Activated T-cell treated with anti-CD3 and anti-CD28 coated beads, Interleukin-2, amount 50 U/mL, for 1 hour (primary cell): ENCODE data around the gene FAM114A1.
"Not testable (repeated sequence)": the region's sequence is repeated elsewhere in the genome, so short reads cannot be mapped to it uniquely, and the experiment has no call there.

ENCODE experiments used
- DNase-seq: peaks from one replicate; pipeline ENCODE4 v3.0.0-alpha.2; 2020

Gene FAM114A1

GRCh38 chr4:38941906-38942305 is 74.3 kb downstream of the FAM114A1 start:
- DNase-seq, result not testable (repeated sequence)

- no peak for DNase-seq
Observed at GRCh38 chr4:38943343-38943742, 75.7 kb downstream of the FAM114A1 start.

- no peak for DNase-seq
Observed at GRCh38 chr4:38944440-38944839, 76.8 kb downstream of the FAM114A1 start.

DNA sequence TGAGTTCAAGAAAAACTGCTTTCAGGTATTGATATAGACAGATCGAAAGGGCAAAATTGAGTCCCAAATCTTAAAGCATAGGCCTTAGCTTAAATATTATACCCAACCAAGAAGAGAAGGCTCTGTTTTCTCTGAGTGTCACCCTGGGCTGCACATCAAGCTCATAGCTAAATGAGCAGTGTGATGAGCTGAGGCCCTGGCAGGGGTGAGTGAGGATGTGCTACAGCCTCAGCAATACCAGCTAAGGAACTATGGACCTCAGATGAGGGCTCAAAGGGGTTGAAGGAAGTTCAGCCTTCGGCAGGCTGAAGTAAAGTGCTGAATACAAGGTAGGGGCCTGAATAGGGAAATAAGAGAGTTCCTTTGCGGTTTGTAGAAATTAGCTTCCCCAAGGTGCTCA is 79.3 kb downstream of the FAM114A1 start:
- DNase-seq, result no peak

DNA sequence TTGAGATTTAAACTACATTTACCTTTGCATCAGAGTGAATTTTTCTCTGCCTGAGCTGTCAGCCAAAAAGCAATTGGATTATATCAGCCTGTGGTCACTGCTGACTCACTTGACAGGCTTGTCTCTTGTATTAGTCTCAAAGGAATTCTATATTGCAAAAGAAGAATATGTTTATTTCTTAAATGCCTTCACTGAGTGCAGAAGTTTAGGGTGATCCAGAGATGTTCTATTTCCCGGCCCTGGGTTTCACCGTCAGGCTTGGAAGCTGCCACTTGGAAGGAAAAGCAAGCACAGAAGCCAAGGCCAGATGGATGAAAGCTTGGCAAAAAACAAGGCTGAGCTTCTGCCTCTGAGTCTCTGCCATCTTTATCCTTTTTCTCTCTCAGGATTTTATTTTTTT is 80.9 kb downstream of the FAM114A1 start:
- DNase-seq, result no peak

DNA sequence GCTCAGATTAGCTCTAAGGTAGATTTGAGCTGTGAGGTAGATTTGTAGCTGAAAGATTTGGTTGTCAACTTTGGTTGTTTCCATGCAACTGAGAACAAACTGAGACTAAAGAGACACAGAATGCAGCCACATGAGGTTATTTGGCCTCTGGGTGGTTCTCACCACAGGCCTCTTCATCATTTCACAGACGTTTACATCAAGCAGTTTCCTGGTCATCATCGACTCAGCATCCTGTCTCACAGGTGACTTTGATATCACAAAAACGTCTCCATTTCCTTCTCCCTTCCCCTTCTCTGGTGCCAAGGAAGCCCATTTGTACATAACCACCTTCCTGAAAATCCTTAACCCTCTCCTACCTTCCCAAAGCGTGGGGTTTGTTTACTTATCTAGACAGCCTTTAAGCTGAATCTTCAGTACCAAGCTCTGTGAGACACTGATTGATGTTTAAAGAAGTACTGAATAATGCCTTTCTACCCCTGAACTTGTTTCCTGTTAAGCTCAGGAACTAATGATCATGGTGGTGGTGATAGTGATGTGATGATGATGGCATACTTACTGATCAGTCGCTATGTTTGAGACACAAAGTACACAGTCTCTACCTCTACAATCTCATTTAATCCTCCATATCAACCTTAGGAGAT is 81.9 kb downstream of the FAM114A1 start:
- peak; percentile 20 for DNase-seq

DNA sequence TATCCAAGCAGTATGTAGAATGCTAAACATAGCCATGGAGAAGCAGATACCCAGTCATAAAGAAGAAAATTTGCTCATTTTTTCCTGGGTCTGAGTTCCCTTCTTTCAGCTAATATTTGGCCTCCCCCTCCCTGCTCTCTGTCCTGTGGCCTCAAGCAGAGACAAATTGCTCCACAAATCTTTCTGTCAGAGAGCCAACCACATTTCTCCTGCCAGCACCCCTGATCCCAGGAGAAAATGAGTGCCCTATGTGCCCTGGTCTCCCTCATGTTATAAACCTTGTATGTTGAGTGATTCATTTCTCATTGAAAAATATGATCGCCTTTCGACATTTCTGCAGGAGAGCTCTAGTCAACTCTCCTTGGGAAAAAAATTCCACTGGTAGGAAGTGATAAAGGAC is 82.6 kb downstream of the FAM114A1 start:
- no peak for DNase-seq

DNA sequence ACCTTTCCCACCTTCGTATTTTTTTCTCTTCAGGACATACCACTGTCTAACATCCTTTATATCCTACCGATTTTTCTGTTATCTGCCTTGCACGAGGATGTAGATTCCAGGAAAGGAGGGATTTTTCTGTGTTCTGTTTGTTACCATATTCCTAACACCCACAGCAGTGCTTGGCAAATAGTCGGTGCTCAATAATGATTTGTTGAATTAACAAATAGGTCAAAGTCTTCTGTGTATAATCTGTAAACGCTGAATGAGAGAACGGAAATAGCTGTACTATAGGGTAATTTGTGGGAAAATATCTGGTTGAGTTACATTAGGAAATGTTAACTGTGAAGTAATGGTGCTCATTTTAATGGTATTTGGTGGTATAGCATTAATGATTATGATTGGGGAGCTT is 83.1 kb downstream of the FAM114A1 start:
- DNase-seq, result no peak

DNA sequence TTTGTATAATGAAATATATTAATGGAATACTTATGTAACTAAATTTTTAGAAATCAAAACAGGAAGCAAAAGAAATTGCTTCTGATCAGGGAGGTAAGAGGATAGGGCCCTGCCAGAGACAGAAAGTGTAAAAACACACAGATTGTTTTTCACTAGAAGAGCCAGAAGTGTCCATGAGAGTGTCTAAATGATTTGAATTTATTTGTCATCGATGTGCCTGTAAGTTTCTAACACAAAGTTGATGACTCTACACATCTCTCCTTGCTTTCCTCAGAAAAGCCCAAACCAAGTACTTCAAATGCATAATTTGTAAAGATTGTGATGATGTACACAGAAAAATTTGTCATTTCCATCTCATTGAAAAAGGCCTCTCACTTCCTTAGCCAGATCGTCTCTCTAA is 84.0 kb downstream of the FAM114A1 start:
- DNase-seq, result no peak

- no peak for DNase-seq
Observed at GRCh38 chr4:38952017-38952416, 84.4 kb downstream of the FAM114A1 start.

DNA sequence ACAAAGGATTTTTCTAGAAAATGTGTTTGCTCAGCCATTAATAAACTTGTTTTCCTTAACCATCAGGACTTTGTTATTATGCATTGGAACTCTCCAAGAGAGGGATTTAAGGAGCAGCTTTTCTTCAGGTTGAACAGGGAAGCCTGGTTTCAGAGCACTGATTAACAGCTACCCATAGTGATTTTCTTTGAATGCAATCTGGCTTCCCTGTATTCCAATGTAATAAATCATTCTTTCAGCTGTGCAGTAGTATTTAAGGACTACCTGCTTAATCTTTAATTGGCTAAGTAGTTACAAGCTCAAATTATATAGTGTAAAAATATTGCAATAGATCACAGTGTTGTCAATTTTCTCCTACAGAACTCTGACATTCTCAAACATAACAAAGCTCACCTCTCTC is 87.1 kb downstream of the FAM114A1 start:
- DNase-seq, result no peak

DNA sequence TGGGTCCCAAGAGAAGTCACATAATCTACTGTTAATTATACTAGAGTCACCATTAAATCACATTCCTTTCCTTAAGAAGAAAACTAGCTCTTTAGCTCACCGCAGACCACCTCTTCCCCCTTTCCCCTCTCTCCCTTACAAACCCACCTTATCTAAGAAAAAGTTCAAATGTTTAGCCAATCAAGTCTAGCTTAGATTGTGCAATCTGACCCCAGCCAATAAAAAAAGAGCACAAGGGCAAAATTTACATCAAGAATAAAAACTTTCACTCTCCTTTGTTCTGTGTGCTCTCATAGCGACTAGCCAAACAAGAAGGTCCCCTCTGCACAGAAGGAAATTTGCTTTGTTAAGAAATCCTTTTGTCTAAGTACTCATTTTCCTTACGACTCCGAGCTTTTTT is 88.4 kb downstream of the FAM114A1 start:
- no peak for DNase-seq

DNA sequence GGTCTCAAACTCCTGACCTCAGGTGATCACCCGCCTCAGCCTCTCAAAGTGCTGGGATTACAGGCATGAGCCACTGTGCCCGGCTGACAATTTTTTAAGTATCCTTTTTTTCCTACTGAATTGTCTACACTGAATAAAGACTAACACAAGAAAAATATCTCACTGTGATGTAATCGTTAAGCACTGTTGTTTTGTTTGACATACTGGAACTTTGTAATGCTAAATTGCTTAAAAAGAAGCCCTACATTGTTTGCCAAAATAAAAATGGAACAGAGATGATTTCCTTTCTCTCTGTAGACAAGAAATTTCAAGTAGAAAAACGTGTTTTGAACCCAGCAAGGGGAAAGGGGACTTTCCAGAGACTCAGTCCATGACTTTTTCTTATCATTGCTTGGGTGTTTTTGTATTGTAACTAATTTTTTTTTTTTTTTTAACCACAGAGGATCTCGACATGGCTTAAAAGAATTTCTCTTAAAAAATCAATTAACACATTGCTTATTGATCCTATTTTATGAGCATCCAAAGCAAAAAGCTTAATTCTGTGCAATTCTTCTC is 89.7 kb downstream of the FAM114A1 start:
- DNase-seq, result no peak

- DNase-seq, result no peak
Observed at GRCh38 chr4:38957893-38958292, 90.3 kb downstream of the FAM114A1 start.

DNA sequence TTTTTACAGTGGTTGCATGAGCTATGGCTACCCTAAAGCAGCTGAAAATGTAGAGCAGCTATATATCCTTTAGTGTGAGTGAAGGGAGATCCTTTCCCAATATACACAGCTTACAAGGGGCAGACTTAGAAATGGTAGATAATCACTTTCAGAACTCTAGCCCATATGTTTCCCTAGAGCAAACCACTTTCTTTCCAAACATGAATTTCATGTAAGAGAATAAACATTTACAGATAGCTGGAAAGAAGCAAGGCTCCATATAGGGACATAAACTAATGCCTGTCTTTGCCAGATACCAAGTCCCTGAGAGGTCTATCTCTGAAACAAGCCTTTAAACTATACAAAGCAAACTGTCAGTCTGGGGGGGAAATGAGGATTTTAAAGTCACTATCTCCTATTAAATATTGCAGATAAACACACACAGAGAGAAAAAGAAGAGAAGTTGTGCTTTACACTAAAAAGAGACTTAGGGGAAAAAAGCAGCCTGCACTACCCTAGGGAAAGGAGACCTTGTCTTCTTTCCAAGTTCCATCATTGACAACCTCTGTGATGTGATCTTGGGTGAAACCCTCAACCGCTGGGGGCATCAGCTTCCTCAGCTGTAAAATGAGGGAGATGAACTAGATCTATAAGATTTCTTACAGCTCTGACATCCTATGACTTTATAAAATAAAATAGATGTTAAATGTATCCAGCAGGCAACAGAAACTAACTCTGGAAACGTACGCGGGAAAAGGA is 91.0 kb downstream of the FAM114A1 start:
- DNase-seq, result no peak

- not testable (repeated sequence) for DNase-seq
Observed at GRCh38 chr4:38959248-38959647, 91.6 kb downstream of the FAM114A1 start.

DNA sequence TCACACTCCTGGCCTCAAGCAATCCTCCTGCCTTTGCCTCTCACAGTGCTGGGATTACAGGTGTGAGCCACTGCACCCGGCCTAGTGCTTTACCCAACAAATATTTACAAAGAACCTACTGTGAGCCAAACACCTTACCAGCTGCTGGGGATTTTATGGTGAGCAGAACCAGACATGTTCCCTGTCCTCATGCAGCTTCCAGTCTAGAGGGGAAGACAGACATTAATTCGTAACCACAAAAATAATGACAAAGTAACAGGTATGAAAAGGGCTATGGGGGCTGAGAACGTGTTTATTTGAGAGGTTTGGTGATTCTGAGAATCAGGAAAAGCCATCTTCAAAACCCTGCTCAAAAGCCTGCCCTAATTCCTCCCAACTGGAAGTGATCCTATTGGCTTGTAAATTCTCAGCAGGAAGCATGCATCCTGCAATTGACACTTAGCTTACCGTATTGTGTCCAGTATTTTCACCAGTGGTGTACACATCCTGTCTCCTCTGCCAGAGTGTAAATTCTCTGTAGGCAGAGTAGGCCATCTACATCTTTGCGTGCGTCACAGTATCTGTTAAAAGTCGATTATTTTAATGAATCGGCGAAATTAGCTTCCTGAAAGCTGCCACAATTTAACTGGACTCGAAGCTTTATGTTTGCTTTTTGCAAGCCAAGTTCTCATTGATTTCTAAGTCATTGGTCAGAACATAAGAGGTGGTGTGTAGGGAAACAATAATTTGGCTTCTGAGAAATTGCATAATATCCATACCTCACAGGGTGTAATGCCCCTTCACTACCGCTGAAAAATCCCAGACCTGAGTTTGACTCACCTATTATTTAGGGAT is 97.6 kb downstream of the FAM114A1 start:
- DNase-seq, result no peak

DNA sequence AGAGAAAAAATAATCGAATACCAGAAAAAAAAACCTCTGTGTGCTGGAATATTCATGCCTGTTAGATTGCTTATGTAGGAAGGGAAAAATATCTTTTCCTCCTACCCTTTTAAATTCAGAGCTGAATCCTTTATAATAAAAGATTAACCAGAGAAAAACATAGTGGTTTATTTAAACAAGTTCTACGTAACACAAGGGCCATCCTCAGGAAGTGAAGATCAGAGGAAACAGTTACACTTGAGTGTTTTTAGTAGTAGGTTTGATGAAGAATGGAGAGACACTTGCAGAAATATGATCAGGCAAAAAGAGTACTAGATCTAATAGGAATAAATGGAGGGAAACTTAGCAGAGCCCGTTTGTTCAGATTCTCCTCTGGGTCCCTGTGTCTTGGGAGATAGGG is 98.3 kb downstream of the FAM114A1 start:
- DNase-seq, result no peak

- no peak for DNase-seq
Observed at GRCh38 chr4:38967260-38968095, 99.9 kb downstream of the FAM114A1 start.

GRCh38 chr4:38968668-38969067 is 101.1 kb downstream of the FAM114A1 start:
- DNase-seq, result no peak

DNA sequence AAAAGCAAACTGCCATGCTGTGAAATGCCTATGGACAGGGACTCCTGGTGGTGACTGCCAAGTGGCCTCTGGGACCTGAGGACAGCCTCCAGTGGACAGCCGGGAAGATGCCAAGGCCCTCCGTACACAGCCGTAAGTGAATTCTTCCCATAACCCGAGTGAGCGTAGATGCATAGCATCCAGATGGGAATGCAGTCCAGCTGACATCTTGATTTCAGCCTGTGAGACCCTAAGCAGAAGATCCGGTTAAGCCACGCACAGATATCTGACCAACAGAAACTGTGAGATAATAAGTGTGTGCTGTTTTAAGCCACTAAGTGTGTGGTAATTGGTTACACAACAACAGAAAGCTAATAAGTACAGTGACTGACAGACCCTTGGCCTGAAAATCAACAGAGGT is 108.7 kb downstream of the FAM114A1 start:
- DNase-seq, result no peak

GRCh38 chr4:38979081-38979480 is 111.5 kb downstream of the FAM114A1 start:
- no peak for DNase-seq
